ENCODE measurements around the gene CDH3. TPM values are rescaled to one million over a fixed set of nuclear protein-coding genes. Genes with fewer than 3 reads are reported as not detected.

Gene CDH3
- total and polyA plus RNA-seq, 2 of the 13 experiments (the other 11 are each of a cell fraction or from before 2014, with no cell fraction given), result 0.11 TPM; not detected in 1

DNA sequence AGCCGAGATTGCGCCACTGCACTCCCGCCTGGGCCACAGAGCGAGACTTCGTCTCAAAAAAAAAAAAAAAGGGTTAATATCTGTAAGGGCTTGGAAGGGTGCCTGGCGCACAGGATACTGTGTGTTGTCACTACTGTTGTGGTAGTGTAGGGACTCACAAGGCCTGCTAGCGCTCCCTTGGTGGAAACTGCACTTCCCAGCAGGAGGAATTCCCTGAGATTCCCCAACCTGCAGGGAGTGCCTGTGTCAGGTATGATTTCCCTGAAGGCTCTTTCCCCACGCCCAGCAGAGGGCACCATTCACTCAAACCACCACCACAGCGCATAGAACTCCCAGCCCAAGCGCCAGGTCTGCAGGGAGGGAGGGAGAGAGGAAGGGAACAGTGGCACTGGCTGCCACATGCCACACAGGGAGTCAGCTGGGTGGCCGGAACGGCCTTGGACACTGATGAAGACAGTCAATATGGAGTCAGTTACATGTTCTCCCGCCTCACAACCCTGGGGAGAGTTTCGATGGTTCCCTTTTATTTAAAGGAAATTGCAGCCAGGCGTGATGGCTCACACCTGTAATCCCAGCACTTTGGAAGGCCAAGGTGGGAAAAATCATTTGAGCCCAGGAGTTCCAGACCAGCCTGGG is 59.2 kb downstream of the CDH3 start (continued):
- TF ChIP-seq, protein P1, sequence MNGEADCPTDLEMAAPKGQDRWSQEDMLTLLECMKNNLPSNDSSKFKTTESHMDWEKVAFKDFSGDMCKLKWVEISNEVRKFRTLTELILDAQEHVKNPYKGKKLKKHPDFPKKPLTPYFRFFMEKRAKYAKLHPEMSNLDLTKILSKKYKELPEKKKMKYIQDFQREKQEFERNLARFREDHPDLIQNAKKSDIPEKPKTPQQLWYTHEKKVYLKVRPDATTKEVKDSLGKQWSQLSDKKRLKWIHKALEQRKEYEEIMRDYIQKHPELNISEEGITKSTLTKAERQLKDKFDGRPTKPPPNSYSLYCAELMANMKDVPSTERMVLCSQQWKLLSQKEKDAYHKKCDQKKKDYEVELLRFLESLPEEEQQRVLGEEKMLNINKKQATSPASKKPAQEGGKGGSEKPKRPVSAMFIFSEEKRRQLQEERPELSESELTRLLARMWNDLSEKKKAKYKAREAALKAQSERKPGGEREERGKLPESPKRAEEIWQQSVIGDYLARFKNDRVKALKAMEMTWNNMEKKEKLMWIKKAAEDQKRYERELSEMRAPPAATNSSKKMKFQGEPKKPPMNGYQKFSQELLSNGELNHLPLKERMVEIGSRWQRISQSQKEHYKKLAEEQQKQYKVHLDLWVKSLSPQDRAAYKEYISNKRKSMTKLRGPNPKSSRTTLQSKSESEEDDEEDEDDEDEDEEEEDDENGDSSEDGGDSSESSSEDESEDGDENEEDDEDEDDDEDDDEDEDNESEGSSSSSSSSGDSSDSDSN (CRISPR knock-in tag; IDR thresholded peaks at IDR 0.05), result peak; percentile 52; the same call in 1 of the 2 replicates
- no peak for TF ChIP-seq ZSCAN22 (CRISPR knock-in tag; IDR thresholded peaks at IDR 0.05)
- TF ChIP-seq HOXD1 (CRISPR knock-in tag; IDR thresholded peaks at IDR 0.05), result no peak
- no peak for TF ChIP-seq ELF4 (CRISPR knock-in tag; IDR thresholded peaks at IDR 0.05; ENCODE audit: borderline replicate concordance)
- no peak for TF ChIP-seq BHLHE40 (IDR thresholded peaks at IDR 0.05; ENCODE audit: low read length)
- TF ChIP-seq, protein P2, sequence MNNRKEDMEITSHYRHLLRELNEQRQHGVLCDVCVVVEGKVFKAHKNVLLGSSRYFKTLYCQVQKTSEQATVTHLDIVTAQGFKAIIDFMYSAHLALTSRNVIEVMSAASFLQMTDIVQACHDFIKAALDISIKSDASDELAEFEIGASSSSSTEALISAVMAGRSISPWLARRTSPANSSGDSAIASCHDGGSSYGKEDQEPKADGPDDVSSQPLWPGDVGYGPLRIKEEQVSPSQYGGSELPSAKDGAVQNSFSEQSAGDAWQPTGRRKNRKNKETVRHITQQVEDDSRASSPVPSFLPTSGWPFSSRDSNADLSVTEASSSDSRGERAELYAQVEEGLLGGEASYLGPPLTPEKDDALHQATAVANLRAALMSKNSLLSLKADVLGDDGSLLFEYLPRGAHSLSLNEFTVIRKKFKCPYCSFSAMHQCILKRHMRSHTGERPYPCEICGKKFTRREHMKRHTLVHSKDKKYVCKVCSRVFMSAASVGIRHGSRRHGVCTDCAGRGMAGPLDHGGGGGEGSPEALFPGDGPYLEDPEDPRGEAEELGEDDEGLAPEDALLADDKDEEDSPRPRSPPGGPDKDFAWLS (CRISPR knock-in tag; IDR thresholded peaks at IDR 0.05; ENCODE audit: borderline replicate concordance), result no peak
- TF ChIP-seq TBX2 (CRISPR knock-in tag; IDR thresholded peaks at IDR 0.05; ENCODE audit: borderline replicate concordance), result no peak; the same call in 1 of the 2 replicates
- no peak for TF ChIP-seq GPN1 (CRISPR knock-in tag; IDR thresholded peaks at IDR 0.05; ENCODE audit: borderline replicate concordance)
- TF ChIP-seq, protein P3, sequence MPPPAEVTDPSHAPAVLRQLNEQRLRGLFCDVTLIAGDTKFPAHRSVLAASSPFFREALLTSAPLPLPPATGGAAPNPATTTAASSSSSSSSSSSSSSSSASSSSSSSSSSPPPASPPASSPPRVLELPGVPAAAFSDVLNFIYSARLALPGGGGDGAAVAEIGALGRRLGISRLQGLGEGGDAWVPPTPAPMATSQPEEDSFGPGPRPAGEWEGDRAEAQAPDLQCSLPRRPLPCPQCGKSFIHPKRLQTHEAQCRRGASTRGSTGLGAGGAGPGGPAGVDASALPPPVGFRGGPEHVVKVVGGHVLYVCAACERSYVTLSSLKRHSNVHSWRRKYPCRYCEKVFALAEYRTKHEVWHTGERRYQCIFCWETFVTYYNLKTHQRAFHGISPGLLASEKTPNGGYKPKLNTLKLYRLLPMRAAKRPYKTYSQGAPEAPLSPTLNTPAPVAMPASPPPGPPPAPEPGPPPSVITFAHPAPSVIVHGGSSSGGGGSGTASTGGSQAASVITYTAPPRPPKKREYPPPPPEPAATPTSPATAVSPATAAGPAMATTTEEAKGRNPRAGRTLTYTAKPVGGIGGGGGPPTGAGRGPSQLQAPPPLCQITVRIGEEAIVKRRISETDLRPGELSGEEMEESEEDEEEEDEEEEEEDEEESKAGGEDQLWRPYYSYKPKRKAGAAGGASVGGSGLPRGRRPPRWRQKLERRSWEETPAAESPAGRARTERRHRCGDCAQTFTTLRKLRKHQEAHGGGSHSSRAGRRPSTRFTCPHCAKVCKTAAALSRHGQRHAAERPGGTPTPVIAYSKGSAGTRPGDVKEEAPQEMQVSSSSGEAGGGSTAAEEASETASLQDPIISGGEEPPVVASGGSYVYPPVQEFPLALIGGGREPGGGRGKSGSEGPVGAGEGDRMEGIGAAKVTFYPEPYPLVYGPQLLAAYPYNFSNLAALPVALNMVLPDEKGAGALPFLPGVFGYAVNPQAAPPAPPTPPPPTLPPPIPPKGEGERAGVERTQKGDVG (CRISPR knock-in tag; IDR thresholded peaks at IDR 0.05; ENCODE audit: borderline replicate concordance), result peak; percentile 41; the same call in 1 of the 2 replicates
- no peak for TF ChIP-seq KDM6A (CRISPR knock-in tag; IDR thresholded peaks at IDR 0.05; ENCODE audit: low read depth)
- no peak for TF ChIP-seq ZNF496 (CRISPR knock-in tag; IDR thresholded peaks at IDR 0.05; ENCODE audit: insufficient replicate concordance)
- no peak for TF ChIP-seq ZBTB8A (CRISPR knock-in tag; IDR thresholded peaks at IDR 0.05; ENCODE audit: borderline replicate concordance, low read depth)
- 0 out of 2 replicates have a peak, but pooled peaks have one; percentile 37 for TF ChIP-seq KMT2A (CRISPR knock-in tag; IDR thresholded peaks at IDR 0.05)
- TF ChIP-seq, protein P4, sequence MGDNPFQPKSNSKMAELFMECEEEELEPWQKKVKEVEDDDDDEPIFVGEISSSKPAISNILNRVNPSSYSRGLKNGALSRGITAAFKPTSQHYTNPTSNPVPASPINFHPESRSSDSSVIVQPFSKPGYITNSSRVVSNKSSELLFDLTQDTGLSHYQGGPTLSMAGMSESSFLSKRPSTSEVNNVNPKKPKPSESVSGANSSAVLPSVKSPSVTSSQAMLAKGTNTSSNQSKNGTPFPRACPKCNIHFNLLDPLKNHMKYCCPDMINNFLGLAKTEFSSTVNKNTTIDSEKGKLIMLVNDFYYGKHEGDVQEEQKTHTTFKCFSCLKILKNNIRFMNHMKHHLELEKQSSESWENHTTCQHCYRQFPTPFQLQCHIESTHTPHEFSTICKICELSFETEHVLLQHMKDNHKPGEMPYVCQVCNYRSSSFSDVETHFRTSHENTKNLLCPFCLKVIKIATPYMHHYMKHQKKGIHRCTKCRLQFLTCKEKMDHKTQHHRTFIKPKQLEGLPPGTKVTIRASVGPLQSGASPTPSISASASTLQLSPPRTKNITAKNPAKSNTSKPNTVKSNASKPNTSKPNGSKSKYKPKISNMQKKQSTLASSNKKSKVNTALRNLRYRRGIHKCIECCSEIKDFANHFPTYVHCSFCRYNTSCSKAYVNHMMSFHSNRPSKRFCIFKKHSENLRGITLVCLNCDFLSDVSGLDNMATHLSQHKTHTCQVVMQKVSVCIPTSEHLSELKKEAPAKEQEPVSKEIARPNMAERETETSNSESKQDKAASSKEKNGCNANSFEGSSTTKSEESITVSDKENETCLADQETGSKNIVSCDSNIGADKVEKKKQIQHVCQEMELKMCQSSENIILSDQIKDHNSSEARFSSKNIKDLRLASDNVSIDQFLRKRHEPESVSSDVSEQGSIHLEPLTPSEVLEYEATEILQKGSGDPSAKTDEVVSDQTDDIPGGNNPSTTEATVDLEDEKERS (CRISPR knock-in tag; IDR thresholded peaks at IDR 0.05), result no peak
- no peak for TF ChIP-seq ZFP36L2 (CRISPR knock-in tag; IDR thresholded peaks at IDR 0.05)
- TF ChIP-seq MIXL1 (CRISPR knock-in tag; IDR thresholded peaks at IDR 0.05), result peak; percentile 76
- peak; percentile 66; the same call in 1 of the 2 replicates for TF ChIP-seq ELF3 (CRISPR knock-in tag; IDR thresholded peaks at IDR 0.05)
- TF ChIP-seq ZNF331 (CRISPR knock-in tag; IDR thresholded peaks at IDR 0.05), result 0 out of 2 replicates have a peak, but pooled peaks have one; percentile 50
